ENCODE results near the gene CMA1. TPM values are rescaled to one million over a fixed set of nuclear protein-coding genes. Genes with fewer than 3 reads are reported as not detected.

Gene CMA1
- total and polyA plus RNA-seq, 8 donors = 0.23 to 1.7 TPM; not detected in 6

DNA sequence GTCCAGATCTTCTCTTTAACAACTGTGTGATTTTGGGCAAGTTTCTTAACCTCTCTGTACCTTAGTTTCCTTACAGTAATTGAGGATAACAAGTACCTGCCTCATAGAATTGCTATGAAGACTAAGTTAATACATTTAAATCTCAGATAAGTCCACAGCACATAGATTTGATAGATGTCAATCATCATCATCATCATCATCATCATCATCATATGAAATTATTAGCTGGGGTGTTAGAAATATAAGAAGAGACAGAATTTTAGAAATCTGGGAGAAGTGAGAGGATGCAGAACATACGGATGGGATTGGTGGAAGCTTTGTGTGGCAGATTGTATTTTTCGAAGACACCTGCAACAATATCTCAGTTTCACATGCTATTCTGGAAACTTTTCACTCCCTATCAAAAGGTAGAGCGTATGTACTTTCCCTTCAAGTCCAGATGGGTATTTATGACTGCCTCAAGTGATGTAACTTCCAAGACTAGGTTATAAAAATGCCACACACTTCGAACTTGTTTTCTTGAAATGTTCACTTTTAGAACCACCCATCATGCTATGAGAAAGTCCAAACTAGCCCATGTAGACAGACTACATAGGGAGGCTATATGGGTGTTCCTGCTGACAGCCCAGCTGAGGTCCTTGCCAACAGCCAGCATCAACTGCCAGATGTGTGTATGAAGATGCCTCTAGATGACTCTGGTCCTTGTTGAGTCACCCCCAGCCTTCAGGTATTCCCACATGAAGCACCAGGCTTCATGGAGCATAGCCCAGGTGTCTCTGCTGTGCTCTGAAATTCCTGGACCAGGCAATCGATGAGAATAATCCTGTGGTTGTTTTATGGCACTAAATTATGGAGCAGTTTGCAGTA lies 44.8 kb downstream of the CMA1 start:
- Histone ChIP-seq H3K36me3 (peaks cover 0 to 4% (median 1%) of the 10 kb centered on the region in 4 donors), H3K9me3 (no peaks in the 10 kb centered on the region), H3K27me3 (no peaks in the 10 kb centered on the region), H3K27ac (no peak overlapping the region), H3K4me3 (no peak overlapping the region), H3K4me1 (no peaks in the 10 kb centered on the region)
- 54 to 91% (median 67%) methylated on average over 4 to 5 of the region's 5 CpGs for WGBS, 5 donors
- intact Hi-C loops (cut with DNase I; ENCODE audit: low total_unique reads) = no loop called here
- DNase-seq = no peak
- TF ChIP-seq EP300 (IDR thresholded peaks at IDR 0.05) (no peak), POLR2AphosphoS5 (IDR thresholded peaks at IDR 0.05) (no peak), POLR2A (IDR thresholded peaks at IDR 0.05) (no peak)
- TF ChIP-seq, protein P1, sequence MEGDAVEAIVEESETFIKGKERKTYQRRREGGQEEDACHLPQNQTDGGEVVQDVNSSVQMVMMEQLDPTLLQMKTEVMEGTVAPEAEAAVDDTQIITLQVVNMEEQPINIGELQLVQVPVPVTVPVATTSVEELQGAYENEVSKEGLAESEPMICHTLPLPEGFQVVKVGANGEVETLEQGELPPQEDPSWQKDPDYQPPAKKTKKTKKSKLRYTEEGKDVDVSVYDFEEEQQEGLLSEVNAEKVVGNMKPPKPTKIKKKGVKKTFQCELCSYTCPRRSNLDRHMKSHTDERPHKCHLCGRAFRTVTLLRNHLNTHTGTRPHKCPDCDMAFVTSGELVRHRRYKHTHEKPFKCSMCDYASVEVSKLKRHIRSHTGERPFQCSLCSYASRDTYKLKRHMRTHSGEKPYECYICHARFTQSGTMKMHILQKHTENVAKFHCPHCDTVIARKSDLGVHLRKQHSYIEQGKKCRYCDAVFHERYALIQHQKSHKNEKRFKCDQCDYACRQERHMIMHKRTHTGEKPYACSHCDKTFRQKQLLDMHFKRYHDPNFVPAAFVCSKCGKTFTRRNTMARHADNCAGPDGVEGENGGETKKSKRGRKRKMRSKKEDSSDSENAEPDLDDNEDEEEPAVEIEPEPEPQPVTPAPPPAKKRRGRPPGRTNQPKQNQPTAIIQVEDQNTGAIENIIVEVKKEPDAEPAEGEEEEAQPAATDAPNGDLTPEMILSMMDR (IDR thresholded peaks at IDR 0.05) = no peak

DNA sequence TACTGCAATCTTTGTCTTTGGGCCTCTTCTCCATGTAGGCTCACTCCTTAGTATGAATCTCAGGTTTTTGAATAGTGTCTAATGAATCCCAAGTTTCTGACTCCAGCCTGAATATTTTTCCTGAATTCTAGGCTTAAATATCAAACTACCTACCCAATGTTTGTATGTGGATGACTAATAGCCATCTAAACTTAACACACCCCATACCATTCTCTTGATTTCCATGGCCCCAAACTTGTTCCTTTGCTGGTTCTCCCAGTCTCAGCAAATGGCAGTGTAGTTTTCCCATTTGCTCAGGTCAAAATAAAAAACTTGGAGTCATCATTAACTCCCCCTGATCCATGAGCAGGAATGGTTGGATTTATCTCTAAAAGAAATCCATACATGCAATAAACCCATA lies 46.7 kb downstream of the CMA1 start:
- TF ChIP-seq POLR2AphosphoS5 (IDR thresholded peaks at IDR 0.05) (no peak), POLR2A (IDR thresholded peaks at IDR 0.05) (no peak), EP300 (IDR thresholded peaks at IDR 0.05) (no peak)
- TF ChIP-seq, protein P1 (IDR thresholded peaks at IDR 0.05) = no peak
- H3K4me3 ChIP-seq = no peak overlapping the region
- intact Hi-C loops (cut with DNase I; ENCODE audit: low total_unique reads) = no loop called here
- H3K36me3 ChIP-seq = peaks cover 0 to 7% (median 6%) of the 10 kb centered on the region in 4 donors
- H3K27me3 ChIP-seq = no peaks in the 10 kb centered on the region
- H3K27ac ChIP-seq = no peak overlapping the region
- H3K4me1 ChIP-seq = no peaks in the 10 kb centered on the region
- H3K9me3 ChIP-seq = peaks cover 0 to 7% (median 1%) of the 10 kb centered on the region in 4 donors
- DNase-seq = no peak

DNA sequence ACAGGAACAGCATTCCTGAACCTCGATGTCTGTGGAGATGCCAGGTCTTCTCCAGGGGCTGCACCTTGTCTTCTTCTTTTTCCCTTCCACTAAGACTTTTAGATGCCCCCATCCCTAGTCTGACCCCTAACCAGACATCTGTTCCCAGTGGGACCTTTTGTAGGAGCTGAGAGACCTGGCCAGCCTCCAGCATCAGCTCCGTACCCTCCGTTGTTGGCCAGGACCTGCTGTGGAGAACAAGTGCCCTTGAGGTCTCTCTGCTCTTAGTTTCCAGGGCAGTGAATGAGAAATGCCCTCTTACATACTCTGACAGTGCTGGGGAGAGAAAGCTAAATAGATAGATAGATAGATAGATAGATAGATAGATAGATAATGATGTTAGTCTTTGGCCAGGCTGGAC lies 48.7 kb downstream of the CMA1 start:
- no peak overlapping the region for H3K27ac ChIP-seq
- no peak overlapping the region for H3K4me3 ChIP-seq
- no peak for DNase-seq
- intact Hi-C loops (cut with DNase I; ENCODE audit: low total_unique reads) = no loop called here
- 71 to 90% (median 87%) methylated on average over 3 of the region's 3 CpGs for WGBS, 5 donors
- H3K27me3 ChIP-seq = no peaks in the 10 kb centered on the region
- peaks cover 0 to 7% (median 6%) of the 10 kb centered on the region in 4 donors for H3K36me3 ChIP-seq
- H3K4me1 ChIP-seq = no peaks in the 10 kb centered on the region
- peaks cover 0 to 8% (median 1%) of the 10 kb centered on the region in 4 donors for H3K9me3 ChIP-seq
- TF ChIP-seq POLR2AphosphoS5 (IDR thresholded peaks at IDR 0.05) (no peak), POLR2A (IDR thresholded peaks at IDR 0.05) (no peak), EP300 (IDR thresholded peaks at IDR 0.05) (no peak)
- TF ChIP-seq, protein P1 (IDR thresholded peaks at IDR 0.05) = no peak

DNA sequence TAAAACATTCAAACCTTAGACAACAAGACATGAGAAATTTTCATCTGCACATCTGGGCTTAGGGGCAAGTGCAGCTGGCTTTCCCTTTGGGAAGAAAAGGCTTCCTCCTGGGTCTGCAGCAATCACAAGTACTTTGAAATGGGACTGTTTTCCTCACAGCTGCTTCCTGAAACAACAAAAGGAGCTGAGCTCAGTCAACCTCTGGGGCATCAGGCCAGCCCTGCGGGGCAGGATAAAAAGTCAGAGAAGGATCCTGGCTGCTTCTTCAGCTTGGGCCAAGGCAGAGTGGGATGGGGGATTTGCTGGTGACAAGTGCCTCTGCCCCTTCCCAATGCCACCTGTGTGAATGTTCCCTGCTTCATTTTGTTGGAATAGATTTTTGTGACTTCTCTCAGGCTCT lies 49.3 kb downstream of the CMA1 start:
- H3K4me1 ChIP-seq = no peaks in the 10 kb centered on the region
- DNase-seq = no peak
- H3K27ac ChIP-seq = no peak overlapping the region
- TF ChIP-seq POLR2AphosphoS5 (IDR thresholded peaks at IDR 0.05) (no peak), EP300 (IDR thresholded peaks at IDR 0.05) (no peak), POLR2A (IDR thresholded peaks at IDR 0.05) (no peak)
- TF ChIP-seq, protein P1 (IDR thresholded peaks at IDR 0.05) = no peak
- 72 to 92% (median 89%) methylated on average over 1 of the region's 1 CpG for WGBS, 5 donors
- peaks cover 0 to 8% (median 1%) of the 10 kb centered on the region in 4 donors for H3K9me3 ChIP-seq
- intact Hi-C loops (cut with DNase I; ENCODE audit: low total_unique reads) = no loop called here
- peaks cover 0 to 7% (median 6%) of the 10 kb centered on the region in 4 donors for H3K36me3 ChIP-seq
- H3K4me3 ChIP-seq = no peak overlapping the region
- no peaks in the 10 kb centered on the region for H3K27me3 ChIP-seq
